Left cardiac atrium (tissue), 4 donors: Measurements from ENCODE around the gene ITPK1. TPM values are rescaled to one million over a fixed set of nuclear protein-coding genes. Genes with fewer than 3 reads are reported as not detected.
"Not testable (repeated sequence)": the region's sequence is repeated elsewhere in the genome, so short reads cannot be mapped to it uniquely, and the experiment has no call there.

Experiments used
- ATAC-seq, 2 donors: fragments of 200-7000 bp; cut with Tn5 transposase; one replicate each; pipeline ENCODE4 v1.9.1; 2020; ENCODE audit warnings: mild to moderate bottlenecking in 2 of 2, moderate library complexity in 2 of 2
- DNase-seq: peaks from one replicate; pipeline ENCODE4 v3.0.0-alpha.2; 2020
- intact Hi-C, 2 donors: fragments of 100-400 bp; cut with DNase I; formaldehyde crosslinking; loops; one replicate each; pipeline versions ENCODE4 v1.14.1 to v1.15.1; 2022 to 2023
- total RNA-seq, 2 donors: library from RNA; stranded (reverse); fragmentation: NEBNext Ultra II Directional; extraction: Animal tissue kit (Norgen Biotek cat#: 25700); gene quantifications; one replicate each; pipeline ENCODE4 v1.2.1, GENCODE V29; 2021
- donor health status: DM: no; HTN: yes; CAD: no.
- donor health status: DM: no; HTN: yes; CAD: no; lungs with severe emphysema.
- donor health status: DM: yes; HTN: yes; CAD: no.
- donor health status: Dilated cardiomyopathy.

ITPK1 gene
- total RNA-seq, 2 donors from 2014 or later = 92.0 to 99.9 TPM

DNA sequence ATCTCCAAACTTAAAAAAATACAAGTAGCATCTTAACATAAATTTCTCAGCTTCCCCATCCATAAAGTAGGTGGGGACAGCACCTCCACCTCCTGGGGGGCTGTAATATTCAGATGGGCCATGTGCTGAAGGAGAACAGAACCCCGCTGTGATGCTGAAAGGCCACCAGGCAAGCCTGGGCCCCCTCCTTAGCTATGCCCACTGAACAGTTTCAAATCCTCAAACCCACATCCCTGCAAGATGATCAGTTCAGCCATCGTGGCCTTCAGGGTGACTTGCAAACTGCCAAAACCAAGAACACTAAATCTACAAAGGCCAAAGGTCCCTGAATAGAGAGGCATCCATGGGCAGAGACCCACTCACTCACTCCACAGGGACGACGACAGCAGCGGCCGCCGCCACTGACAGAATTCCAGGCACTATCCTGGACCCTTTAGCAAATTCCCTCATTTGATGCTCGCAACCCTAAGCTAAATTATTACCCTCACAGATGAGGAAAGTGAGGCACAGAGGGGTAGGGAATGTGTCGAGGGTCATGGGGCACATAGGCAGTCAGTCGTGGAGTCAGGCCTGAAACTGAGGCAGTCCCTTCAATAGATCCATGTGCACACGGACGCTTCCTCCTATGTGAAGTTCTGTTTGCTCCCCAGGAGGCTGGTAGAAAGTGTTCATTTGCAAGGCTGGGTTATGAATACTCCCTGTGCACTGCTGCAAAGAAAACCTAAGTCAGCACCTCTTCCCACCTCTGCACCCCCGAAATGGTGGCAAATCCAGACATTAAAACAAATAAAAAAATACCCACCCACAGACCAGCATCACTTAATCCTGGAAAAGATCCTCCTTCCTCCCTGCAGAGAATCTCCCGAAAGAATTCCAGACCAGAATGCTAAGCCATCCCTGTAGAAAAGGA lies 5.9 kb downstream of the ITPK1 start:
- intact Hi-C loops = loop anchor here in 1 of 2 donors (10.0 kb wide), 1 partner anchor 75 kb away; no protein-coding TSS in a partner anchor
- no peak for ATAC-seq

DNA sequence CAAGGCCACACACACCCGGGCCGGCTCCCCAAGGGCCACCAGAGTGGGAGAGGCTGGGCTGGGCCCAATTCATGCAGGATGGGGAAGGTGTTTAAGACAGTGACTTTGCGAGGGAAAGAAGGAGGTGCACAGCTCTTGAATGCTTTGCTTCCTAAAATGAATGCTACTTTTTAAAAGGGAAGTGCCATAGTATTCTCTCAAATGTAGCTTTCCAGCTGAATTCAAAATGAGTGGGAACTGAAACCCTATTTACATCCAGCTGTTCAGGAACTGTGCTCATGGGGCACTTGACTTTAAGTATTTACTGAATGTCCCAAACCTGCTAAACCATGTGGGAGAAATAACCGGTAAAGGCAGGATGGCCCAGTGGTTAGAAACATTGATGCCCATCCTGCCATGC lies 7.6 kb downstream of the ITPK1 start:
- DNase-seq (no peak), ATAC-seq (no peak)
- intact Hi-C loops = no loop called here

More for the DNA sequence above, 5.9 kb downstream of the ITPK1 start:
- no peak for DNase-seq

DNA sequence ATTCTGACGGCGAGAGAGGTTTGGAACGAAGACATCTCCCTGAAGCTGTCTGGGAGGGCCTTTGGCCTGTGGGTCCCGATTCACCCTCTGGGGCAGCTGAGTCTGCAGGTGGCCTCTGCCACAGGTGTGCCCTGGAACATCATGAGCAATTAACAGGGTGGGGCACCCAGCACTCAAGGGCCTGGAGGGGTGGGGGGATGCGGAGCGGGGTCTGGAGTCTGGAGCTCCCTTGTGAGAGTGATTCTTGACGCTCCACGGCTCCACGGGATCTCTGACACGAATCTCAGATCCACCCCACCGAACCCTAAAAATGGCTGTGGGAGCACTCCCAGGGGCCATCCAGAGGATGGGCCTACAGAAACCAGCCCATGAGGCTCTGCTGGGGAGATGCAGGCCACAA lies 8.3 kb downstream of the ITPK1 start:
- intact Hi-C loops = no loop called here
- ATAC-seq (no peak), DNase-seq (no peak)

DNA sequence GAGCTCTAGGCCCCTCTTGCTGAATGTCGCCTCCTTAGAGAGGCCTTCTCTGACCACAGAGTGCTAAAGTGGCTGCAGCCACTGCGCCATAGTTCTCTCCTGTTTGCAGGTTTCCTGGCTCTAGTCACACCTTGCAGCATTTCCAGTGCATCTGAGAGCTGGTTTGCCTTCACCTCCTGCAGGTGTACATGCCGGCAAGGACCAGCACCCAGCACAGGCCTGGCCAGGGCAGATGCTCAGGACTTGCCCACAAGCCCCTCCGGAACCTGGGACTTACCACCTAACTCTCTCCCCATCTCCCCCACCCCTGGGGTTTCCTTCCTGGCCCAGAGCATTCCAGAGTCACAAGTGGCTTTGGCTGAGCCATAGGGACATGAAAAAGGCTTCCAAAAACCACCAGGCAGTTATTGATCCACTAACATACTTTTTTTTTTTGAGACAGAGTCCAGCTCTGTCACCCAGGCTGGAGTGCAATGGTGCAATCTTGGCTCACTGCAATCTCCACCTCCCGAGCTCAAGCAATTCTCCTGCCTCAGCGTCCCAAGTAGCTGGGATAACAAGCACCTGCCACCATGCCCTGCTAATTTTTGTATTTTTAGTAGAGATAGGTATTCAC lies 9.1 kb downstream of the ITPK1 start:
- intact Hi-C loops = no loop called here
- no peak for DNase-seq
- no peak for ATAC-seq

DNA sequence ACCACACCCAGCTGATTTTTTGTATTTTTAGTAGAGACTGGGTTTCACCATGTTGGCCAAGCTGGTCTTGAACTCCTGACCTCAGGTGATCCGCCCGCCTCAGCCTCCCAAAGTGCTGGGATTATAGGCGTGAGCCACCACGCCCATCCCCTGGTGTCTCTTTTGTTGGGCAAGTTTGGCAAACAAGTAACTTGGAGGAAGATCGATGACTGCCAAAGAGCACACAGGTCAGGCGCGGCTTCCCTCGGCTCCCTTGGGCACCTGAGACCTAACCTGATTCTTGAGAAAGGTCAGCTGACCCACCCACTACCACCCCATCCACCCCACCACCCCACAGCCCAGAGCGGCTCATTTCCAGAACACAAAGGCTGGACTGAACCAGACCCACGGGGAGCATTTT lies 9.9 kb downstream of the ITPK1 start:
- DNase-seq, intact Hi-C loops, ATAC-seq: not testable (repeated sequence)

DNA sequence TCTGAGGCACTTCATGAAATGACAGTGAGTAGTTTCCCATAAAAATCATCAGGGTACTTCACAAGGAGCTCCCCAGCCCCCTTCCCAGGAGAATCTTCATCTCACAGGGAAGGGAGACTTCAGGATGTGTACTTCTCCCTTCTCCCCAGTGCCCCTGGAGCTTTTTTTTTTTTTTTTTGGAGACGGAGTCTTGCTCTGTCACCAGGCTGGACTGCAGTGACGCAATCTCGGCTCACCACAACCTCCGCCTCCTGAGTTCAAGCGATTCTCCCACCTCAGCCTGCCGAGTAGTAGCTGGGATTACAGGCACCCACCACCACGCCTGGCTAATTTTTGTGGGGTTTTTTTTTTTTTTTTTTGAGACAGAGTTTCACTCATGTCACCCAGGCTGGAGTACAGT lies 10.4 kb downstream of the ITPK1 start:
- intact Hi-C loops = no loop called here
- DNase-seq (peak; percentile 51), ATAC-seq (peak; percentile 19 to 28)

DNA sequence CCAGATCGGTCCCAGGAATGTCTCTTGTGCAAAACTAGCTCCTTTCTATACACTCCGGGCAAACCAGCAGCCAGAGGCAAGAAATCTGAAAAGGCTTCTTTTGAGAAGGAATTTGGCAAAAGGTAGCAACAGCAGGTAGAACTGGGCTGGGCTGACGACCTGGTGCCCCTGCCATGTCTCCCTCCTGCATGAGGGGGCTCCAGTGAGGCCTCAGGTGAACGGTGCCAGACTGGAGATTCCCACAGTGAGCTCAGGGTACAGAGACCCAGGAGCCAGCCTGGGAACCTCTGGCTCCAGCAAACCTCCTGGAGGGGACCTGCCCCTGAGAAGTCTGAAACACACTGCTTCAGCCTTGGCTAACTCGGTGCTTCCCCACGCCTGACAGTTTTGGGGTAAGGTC lies 10.8 kb downstream of the ITPK1 start:
- DNase-seq (no peak), ATAC-seq (no peak)
- intact Hi-C loops = no loop called here

DNA sequence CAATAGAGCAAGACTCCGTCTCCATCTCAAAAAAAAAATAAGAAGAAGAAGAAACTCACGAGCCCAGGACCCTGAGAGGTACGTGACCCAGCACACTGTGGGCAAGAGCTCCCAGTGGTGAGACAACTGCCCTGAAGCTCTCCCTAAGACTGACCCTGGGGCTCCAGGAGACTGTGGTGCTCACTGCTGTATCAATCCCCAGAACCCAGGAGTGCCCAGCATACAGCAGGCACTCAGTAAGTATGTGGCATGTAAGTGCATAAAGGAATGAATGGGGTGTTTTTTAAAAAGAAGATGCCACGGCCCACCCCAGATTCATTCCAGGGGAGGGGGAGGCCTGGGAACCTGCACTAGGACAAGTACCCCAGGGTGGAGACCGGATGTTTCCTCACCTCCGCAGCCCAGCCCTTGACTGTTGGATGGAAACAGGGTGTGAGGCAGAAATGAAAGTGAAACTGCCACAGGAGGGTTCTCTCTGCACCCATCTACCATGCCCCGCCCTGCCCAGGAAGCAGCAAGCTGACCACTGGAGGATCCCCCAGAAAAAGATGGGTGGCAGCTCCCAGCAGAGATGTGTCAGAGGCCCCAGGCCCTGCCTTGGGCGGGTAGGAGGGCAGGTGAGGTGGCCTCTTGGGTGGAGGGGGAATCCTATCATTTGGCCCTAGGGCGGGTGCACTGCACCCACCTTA lies 12.2 kb downstream of the ITPK1 start:
- intact Hi-C loops = no loop called here
- DNase-seq (no peak), ATAC-seq (peak; percentile 25 to 38)

DNA sequence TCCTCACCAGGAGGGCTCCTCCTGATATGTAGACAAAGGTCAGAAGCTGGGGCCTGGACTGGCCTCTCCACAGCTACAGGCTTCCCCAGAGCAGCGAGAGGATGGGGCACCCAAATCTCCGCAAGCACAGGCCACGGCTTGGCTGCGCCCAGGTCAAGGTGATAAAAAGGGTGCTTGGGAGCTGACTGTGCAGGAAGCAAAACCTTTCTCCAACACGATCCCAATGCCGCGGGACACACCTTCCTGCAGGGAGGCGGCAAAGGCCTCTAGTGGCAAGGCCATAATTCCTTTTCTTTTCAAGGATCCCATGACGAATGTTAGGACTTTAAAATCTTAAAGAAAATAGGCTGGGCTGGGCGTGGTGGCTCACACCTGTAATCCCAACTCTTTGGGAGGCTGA lies 13.6 kb downstream of the ITPK1 start:
- intact Hi-C loops = no loop called here
- no peak for DNase-seq
- no peak for ATAC-seq

DNA sequence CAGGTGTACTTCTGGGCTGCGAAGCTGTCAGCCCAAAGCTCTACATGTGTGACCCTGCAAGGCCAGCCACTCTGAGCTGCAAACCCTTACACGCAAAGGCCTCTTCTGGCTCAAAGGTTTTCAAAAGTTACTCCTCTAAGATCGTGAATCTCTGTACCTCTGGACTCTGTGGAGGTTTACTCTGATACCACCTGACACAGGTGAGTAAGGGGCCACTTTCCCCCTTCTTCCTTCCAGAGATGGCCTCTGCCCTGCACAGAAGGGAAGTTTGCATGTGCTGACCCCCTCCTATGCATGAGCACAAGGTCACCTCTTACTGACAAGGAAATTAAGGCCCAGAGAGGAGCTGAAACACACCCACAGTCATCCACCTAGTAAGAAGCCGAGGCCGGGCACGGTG lies 14.5 kb downstream of the ITPK1 start:
- DNase-seq (no peak), ATAC-seq (no peak)
- intact Hi-C loops = no loop called here

DNA sequence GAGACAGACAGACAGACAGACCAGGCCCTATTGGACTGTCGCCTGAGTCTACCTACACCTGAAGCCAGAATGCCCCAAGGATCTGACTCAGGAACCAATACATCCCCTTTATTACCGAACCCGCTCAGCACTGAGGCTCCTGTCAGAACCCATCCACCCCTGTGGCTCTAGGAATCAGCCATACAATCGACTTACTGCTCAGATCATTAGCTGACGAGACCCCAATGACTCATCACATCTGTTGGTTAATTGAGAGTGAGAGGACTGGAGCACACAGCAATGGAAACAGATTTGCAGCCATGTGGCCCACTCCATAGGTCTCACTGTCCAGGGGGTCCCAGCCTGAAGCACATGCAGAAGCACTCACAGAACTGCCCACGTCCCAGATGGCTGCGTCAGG lies 15.2 kb downstream of the ITPK1 start:
- DNase-seq (no peak), ATAC-seq (no peak)
- intact Hi-C loops = no loop called here

DNA sequence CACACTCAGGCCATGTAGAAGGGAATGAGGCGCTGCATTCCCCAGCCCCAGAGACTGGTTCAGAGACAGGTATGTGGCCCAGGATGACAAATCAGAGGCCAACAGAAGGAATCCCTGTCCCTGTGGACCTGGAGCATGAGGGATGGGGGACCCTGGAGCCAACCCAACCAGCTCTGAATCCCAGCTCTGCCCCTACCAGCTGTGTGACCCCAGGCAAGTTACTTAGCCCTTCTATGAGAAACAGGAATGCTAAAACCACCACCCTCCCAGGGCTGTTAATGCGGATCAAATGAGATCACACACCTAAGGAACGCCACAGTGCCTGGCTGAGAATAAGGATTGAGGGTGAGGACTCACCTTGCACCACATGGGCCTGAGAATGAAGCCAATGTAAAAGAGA lies 15.6 kb downstream of the ITPK1 start:
- DNase-seq (no peak), ATAC-seq (no peak)
- intact Hi-C loops = no loop called here

DNA sequence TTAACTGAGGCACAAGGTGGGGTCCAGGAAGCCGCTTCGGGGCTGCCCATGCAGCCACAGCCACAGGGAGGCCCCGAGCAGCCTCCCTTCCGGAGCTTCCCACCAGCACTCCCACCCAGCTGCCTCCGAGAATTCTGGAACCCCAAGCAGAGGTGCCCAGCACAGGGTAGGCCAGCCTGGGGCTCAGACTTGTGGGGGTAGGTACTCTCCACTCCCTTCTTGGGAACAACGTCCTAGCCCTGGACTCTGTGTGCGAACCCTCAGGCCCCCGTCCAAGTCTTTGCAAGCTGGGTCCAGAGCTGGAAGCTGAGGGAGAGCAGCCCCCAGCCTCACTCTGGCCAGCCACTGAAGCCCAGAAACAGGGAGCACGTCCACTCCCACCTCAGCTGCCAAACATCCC lies 16.1 kb downstream of the ITPK1 start:
- no peak for DNase-seq
- intact Hi-C loops = loop anchor here in 1 of 2 donors (10.0 kb wide), 1 partner anchor 55 kb away; no protein-coding TSS in a partner anchor
- ATAC-seq = no peak

DNA sequence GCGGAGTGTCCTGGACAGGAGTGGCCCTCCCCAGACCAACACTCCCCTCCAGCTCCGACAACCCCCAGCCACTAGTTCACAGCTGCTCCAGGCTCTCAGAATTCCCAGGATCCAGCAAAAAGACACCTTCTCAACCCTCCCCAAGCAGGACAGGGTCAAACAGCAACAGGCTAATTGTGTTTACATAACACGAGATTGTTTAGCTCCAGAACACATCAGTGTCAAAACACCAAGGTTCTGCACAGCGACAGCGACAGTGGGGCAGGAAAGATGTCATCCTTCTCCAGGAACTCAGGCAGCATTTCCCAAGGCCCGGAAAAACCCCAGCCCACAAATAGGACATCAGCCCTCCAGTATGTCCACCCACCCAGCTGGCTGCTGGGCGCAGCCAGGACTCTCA lies 16.5 kb downstream of the ITPK1 start:
- intact Hi-C loops = loop anchor here in 1 of 2 donors (10.0 kb wide), 1 partner anchor 54 kb away; no protein-coding TSS in a partner anchor
- no peak for ATAC-seq
- DNase-seq = no peak

DNA sequence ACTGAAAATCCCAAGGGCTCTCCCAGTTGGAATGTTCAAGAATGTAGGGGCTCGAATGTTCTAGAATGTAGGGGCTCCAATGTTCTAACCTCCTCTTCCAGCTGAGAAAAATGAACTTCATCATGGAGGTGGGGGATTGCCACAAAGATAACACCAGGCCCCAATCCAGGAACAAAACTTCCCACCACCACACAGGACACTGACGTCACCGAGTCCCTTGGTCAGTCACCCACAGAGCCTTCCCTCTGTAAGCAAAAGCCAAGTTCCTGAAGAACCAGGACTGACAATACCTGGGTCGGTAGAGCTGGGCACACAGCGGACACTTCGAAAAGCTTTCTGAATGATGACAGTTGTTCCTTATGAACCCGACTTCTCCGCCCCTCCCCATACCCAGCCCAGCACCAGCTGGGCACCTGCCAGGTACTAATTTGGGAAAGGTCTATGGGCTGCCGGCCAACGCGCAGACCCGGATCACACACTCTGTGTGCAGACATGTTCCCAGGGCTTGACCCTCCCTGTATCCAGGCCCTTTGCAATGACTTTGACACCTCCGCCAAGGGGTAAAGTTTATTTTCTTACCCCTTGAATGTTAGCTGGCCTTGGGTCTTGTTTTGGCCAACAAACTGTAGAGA lies 18.9 kb downstream of the ITPK1 start:
- DNase-seq = peak; percentile 47
- peak; percentile 60 to 61 for ATAC-seq
- intact Hi-C loops = loop anchor here in 1 of 2 donors (10.0 kb wide), 1 partner anchor 52 kb away; no protein-coding TSS in a partner anchor

DNA sequence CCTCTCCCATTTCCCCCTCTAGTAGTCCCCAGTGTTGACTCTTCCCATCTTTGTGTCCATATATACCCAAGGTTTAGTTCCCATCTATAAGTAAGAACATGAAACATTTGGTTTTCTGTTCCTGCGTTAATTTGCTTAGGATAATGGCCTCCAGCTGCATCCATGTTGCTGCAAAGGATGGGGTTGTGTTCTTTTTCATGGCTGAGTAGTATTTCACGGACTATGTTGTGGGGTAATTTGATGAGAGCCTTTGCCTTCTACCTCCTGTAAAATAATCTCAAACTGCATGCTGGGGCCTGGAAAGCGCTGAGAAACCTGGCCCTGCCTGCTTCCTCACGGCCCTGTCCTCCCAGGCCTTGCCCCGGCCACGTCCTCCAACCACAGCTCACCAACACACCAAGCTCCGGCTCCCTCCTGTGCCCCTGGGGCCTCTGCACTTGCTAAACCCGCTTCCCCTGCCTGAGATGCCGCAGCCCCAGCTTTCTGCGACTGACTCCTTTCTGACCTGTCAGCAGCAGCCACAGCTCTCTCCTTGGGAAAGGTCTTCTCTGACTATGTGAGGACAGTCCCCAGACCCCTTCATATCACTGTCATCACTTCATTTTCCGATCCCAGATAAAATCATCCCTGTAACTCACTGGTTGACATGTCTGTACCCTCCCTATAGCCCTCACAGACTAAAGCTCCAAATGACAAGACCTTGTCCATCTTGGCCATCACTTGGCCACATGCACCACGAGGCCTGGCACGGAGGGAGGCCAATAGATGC lies 19.8 kb downstream of the ITPK1 start:
- intact Hi-C loops = loop anchor here in 1 of 2 donors (10.0 kb wide), 1 partner anchor 51 kb away; no protein-coding TSS in a partner anchor
- DNase-seq (no peak), ATAC-seq (no peak)

DNA sequence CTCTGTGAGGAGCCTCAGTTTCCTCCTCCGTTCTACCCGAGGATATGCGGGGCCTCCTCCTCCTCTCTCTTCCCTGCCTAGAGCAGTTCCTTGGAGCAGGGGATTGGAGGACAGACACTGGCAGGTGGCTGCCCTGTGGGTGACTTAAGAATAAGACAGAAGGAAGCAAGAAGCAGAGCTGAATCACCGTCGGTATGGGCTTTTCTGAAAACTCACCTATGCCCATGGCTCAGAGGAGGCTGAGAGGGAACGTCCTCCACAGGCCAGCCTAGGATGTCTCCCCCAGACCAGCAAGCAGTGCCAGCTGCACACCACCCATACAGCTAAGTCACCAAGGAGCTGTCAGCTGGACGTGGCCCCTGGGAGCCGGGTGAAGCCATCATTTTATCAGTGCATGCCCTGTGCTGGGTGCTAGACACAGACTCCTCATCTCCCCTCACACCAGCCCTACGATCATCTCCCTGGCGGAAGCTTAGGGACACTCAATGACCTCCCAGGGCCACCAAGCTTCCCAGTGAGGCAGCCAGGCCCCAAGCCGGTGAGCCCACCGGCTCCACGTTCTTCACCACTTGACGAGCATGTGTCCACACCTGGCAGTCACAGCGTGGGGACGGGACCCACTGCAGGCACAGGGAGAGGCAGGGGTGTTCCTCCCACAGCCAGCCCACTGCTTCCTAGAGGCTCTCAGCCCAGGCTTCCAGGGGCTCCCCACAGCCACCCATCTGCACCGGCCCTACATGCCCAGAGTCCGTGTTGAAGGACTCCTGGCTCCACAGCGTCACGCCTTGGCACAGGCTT lies 21.4 kb downstream of the ITPK1 start:
- intact Hi-C loops = loop anchor here in 1 of 2 donors (10.0 kb wide), 1 partner anchor 50 kb away; no protein-coding TSS in a partner anchor
- ATAC-seq (no peak), DNase-seq (no peak)
